Esophagus muscularis mucosa (tissue), 4 donors: Measurements from ENCODE around the gene S100A7A. TPM values are rescaled to one million over a fixed set of nuclear protein-coding genes. Genes with fewer than 3 reads are reported as not detected.
A peak's percentile ranks its signal among the peaks of the same experiment; 100 is the strongest.

Source experiments
- DNase-seq: peaks from one replicate; pipeline ENCODE4 v3.0.0-alpha.2; 2017; ENCODE audit errors: extremely low spot score
- H3K27ac ChIP-seq, 4 donors: fragments of 200-600 bp; sonication (generic); replicated peaks in 1 of 4; 1 replicate in 3 of 4; 2 replicates in 1 of 4; pipeline ENCODE4 v1.5.1; 2016 to 2019; ENCODE audit warnings: mild to moderate bottlenecking in 1 of 4
- H3K27me3 ChIP-seq, 4 donors: fragments of 200-600 bp; sonication (generic); one replicate each; pipeline versions ENCODE4 v1.5.1 to v1.6.0; 2016 to 2019
- H3K36me3 ChIP-seq, 4 donors: fragments of 200-600 bp; sonication (generic); one replicate each; pipeline ENCODE4 v1.5.1; 2016 to 2019
- H3K4me1 ChIP-seq, 4 donors: fragments of 200-600 bp; sonication (generic); one replicate each; pipeline ENCODE4 v1.5.1; 2016 to 2019
- H3K4me3 ChIP-seq, 4 donors: fragments of 200-600 bp; sonication (generic); 1 replicate in 2 of 4; 2 replicates in 2 of 4; pipeline ENCODE4 v1.5.1; 2016 to 2019; ENCODE audit warnings: mild to moderate bottlenecking in 4 of 4, moderate library complexity in 1 of 4
- H3K9me3 ChIP-seq, 4 donors: fragments of 200-600 bp; sonication (generic); 1 replicate in 3 of 4; 2 replicates in 1 of 4; pipeline ENCODE4 v1.5.1; 2016 to 2019
- CTCF ChIP-seq, 3 experiments: fragments of 200-600 bp in 2 of 3; fragments of 450-650 bp in 1 of 3; sonication (generic) in 2 of 3; IDR thresholded peaks; one replicate each; pipeline ENCODE4 v1.5.1; 2017 to 2019; ENCODE audit warnings: antibody characterized with exemption in 3 of 3, mild to moderate bottlenecking in 2 of 3, moderate library complexity in 1 of 3
- EP300 ChIP-seq: sonication (generic); formaldehyde crosslinking; IDR thresholded peaks from one replicate; pipeline ENCODE4 v1.6.1; 2017; ENCODE audit warnings: antibody characterized with exemption
- POLR2A ChIP-seq: fragments of 450-650 bp; IDR thresholded peaks from one replicate; pipeline ENCODE4 v1.6.1; 2017; ENCODE audit warnings: antibody characterized with exemption, moderate library complexity, mild to moderate bottlenecking, low read depth
- POLR2AphosphoS5 ChIP-seq, 2 donors: sonication (generic); formaldehyde crosslinking; IDR thresholded peaks; one replicate each; pipeline ENCODE4 v1.6.1; 2017; ENCODE audit warnings: antibody characterized with exemption in 2 of 2
- WGBS: methylation state at CpG from one replicate; pipeline ENCODE4 v1.1.5; 2018; 5-methylcytosine and 5-hydroxymethylcytosine counted together
- intact Hi-C: fragments of 100-400 bp; cut with DNase I; formaldehyde crosslinking; loops from one replicate; pipeline ENCODE4 v1.15.1; 2023
- total RNA-seq, 4 donors: library from RNA; depleted of rRNA; stranded (reverse); fragments of >200 nt; gene quantifications; one replicate each; pipeline versions ENCODE4 v1.1.0 to v1.2.1, GENCODE V29; 2016

The S100A7A gene
- total RNA-seq, 4 donors from 2014 or later: not detected

DNA sequence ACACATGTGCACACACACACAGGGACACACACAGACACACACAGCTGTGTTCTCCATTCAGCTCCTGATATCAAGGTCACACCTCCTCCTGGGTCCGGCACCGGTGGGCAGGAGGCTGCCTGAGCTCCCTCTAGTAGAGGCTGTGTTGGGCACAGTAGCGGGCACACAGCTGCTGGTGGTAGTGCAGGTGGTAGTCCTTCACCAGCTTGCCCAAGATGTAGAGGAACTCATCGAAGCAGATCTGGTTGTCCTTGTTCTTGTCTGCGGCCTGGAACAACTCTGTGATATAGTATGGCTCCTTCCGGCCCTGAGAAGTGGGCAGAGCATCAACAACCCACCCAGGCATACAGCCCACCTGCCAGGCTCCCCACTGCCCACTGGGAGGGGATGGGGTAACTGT, 19.9 kb upstream of the S100A7A start:
- no peak for DNase-seq
- Histone ChIP-seq H3K4me1 (no peaks in the 10 kb centered on the region), H3K27me3 (peaks cover 0 to 41% (median 0%) of the 10 kb centered on the region in 4 donors), H3K27ac (no peak overlapping the region), H3K36me3 (no peaks in the 10 kb centered on the region), H3K4me3 (no peak overlapping the region), H3K9me3 (no peaks in the 10 kb centered on the region)
- 80% methylated on average over 3 of the region's 6 CpGs for WGBS
- TF ChIP-seq EP300 (no peak), POLR2A (no peak), CTCF (IDR thresholded peaks at IDR 0.05) (no peak), POLR2AphosphoS5 (IDR thresholded peaks at IDR 0.05) (no peak)
- intact Hi-C loops: no loop called here

- Histone ChIP-seq H3K9me3 (no peaks in the 10 kb centered on the region), H3K4me3 (no peak overlapping the region), H3K27ac (no peak overlapping the region), H3K36me3 (no peaks in the 10 kb centered on the region), H3K27me3 (peaks cover 0 to 34% (median 0%) of the 10 kb centered on the region in 4 donors), H3K4me1 (no peaks in the 10 kb centered on the region)
- no peak for DNase-seq
- 82% methylated on average over 18 of the region's 19 CpGs for WGBS
- intact Hi-C loops: no loop called here
- TF ChIP-seq POLR2AphosphoS5 (IDR thresholded peaks at IDR 0.05): no peak
- no peak for TF ChIP-seq CTCF (IDR thresholded peaks at IDR 0.05)
- no peak for TF ChIP-seq EP300
- no peak for TF ChIP-seq POLR2A
Measured at GRCh38 chr1:153397051-153397923, 19.0 kb upstream of the S100A7A start.

DNA sequence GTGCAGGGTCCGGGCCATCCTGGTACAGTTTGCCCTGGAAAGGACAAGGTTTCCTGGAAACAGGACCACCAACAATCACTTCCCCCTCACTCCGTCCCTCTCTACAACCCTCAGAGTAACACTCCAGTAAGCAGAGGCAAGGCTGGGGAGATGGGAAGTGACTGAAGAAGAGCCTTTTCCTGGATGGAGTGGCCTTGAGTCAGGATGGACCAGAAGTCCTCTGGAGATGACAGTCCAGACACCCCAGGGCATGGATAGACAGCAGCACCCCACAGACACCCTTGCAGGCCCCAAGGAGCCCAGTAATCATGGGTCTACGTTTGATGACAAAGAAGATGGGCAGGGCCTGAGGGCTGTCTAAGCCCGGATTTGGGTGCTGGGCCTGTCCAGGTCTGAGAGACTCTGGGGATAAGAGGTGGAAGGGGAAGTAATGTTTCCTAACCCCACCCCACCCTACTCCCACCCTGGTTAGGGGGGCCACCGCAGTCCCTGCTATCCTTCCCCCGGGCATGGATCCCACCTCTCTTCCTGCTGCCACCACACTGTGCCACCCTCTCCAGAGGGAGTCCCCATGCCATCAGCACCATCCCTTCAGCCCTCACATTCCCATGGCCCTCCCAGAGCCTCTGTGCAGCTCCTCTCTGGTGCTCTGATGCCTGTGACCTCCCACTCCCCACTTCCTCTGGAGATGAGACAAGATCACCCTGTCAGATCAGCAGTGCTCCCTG, 18.2 kb upstream of the S100A7A start:
- H3K4me1 ChIP-seq: no peaks in the 10 kb centered on the region
- peak; percentile 89 for DNase-seq
- WGBS: 70% methylated on average over 5 of the region's 6 CpGs
- intact Hi-C loops: no loop called here
- H3K27me3 ChIP-seq: peaks cover 0 to 34% (median 0%) of the 10 kb centered on the region in 4 donors
- H3K4me3 ChIP-seq: no peak overlapping the region
- H3K27ac ChIP-seq: no peak overlapping the region
- no peaks in the 10 kb centered on the region for H3K9me3 ChIP-seq
- TF ChIP-seq EP300 (no peak), POLR2AphosphoS5 (IDR thresholded peaks at IDR 0.05) (no peak), POLR2A (no peak), CTCF (IDR thresholded peaks at IDR 0.05) (no peak)
- no peaks in the 10 kb centered on the region for H3K36me3 ChIP-seq

DNA sequence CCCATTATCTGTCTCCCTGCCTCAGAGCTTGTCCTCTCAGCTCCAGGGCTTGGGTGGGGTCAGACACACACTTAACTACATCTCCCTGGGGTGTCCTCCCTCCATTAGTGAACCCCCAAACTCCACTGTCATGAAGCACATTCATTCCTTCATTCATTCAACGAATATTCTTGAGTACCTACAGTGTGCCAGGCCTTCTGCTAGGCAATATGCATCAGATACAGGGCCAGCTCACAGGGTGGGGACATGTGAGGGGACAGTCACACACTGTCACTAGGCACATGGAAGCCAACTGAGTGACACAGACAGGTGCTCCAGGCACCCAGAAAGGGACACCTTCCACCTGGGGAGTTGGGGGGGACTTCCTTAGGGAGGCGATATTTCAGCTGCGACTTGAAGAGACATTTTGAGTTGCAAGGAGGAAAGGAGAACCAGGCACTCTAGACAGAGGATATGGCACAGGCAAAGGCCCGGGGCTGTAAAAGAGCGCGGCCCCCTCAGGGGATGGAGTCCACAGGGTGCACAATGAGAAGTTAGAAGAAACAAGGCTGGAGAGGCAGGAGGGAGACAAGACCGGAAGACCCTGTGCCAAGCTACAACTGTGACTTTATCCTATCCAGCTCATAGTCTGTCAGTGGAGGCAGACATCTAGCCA, 16.8 kb upstream of the S100A7A start:
- peak; percentile 80 for DNase-seq
- peaks cover 0 to 33% (median 0%) of the 10 kb centered on the region in 4 donors for H3K27me3 ChIP-seq
- WGBS: 91% methylated on average over 7 of the region's 7 CpGs
- H3K9me3 ChIP-seq: no peaks in the 10 kb centered on the region
- no peak for TF ChIP-seq POLR2AphosphoS5 (IDR thresholded peaks at IDR 0.05)
- TF ChIP-seq POLR2A: no peak
- no peak for TF ChIP-seq EP300
- no peak for TF ChIP-seq CTCF (IDR thresholded peaks at IDR 0.05)
- no peaks in the 10 kb centered on the region for H3K36me3 ChIP-seq
- intact Hi-C loops: no loop called here
- no peak overlapping the region for H3K27ac ChIP-seq
- H3K4me1 ChIP-seq: no peaks in the 10 kb centered on the region
- H3K4me3 ChIP-seq: no peak overlapping the region
